SU-DHL-6 (cell line): Measurements from ENCODE around the gene IL17RD.

Experiments used
- H2AFZ ChIP-seq: fragments of 200-600 bp; sonication (generic); 2 replicates; pipeline ENCODE4 v1.6.1; 2014; ENCODE audit warnings: low read depth, mild to moderate bottlenecking, moderate library complexity, mixed read lengths, antibody characterized with exemption, low read length; ENCODE audit not compliant: severe bottlenecking
- H3F3A ChIP-seq: fragments of 200-600 bp; shearing (Covaris generic); 2 replicates; pipeline ENCODE4 v1.6.0; 2016; ENCODE audit warnings: antibody characterized with exemption, mild to moderate bottlenecking; ENCODE audit not compliant: insufficient read depth
- H3K27ac ChIP-seq: fragments of 200-600 bp; sonication (generic); 2 replicates; pipeline ENCODE4 v1.5.1; 2016; ENCODE audit warnings: low read depth, mild to moderate bottlenecking, low read length, moderate library complexity, mixed read lengths
- H3K27me3 ChIP-seq: fragments of 200-600 bp; sonication (generic), shearing (Covaris generic); 2 replicates; pipeline ENCODE4 v1.6.0; 2014; ENCODE audit warnings: mild to moderate bottlenecking, low read length
- H3K36me3 ChIP-seq: fragments of 200-600 bp; sonication (generic); 2 replicates; pipeline ENCODE4 v1.6.1; 2014; ENCODE audit warnings: mild to moderate bottlenecking, low read length, mixed read lengths
- H3K4me2 ChIP-seq: fragments of 300-600, 200-600 bp; shearing (Covaris generic), sonication (generic); 2 replicates; pipeline ENCODE4 v1.6.0; 2014; ENCODE audit warnings: low read length, low read depth, mild to moderate bottlenecking; ENCODE audit not compliant: poor library complexity, severe bottlenecking
- H3K4me3 ChIP-seq: fragments of 200-600 bp; sonication (generic); 2 replicates; pipeline ENCODE4 v1.5.1; 2014; ENCODE audit warnings: antibody characterized with exemption, low read length, mild to moderate bottlenecking, mixed read lengths; ENCODE audit not compliant: insufficient read depth, poor library complexity, severe bottlenecking
- H3K79me2 ChIP-seq: fragments of 200-600 bp; sonication (generic); 2 replicates; pipeline ENCODE4 v1.6.1; 2014; ENCODE audit warnings: mild to moderate bottlenecking, low read length, moderate library complexity; ENCODE audit not compliant: insufficient read depth
- H3K9ac ChIP-seq: fragments of 200-600 bp; sonication (generic); 2 replicates; pipeline ENCODE4 v1.7.0; 2014; ENCODE audit warnings: mild to moderate bottlenecking, low read length
- H3K9me2 ChIP-seq: fragments of 200-600 bp; sonication (generic); replicated peaks from 2 replicates; pipeline ENCODE4 v1.6.1; 2014; ENCODE audit warnings: low read length; ENCODE audit not compliant: insufficient read depth
- H3K9me3 ChIP-seq: fragments of 200-600 bp; sonication (generic); 2 replicates; pipeline ENCODE4 v1.6.1; 2014; ENCODE audit warnings: low read length, mixed read lengths; ENCODE audit not compliant: insufficient read depth
- H4K20me1 ChIP-seq: fragments of 200-600 bp; sonication (generic); 2 replicates; pipeline ENCODE4 v1.6.1; 2014; ENCODE audit warnings: low read depth, mild to moderate bottlenecking, antibody characterized with exemption, low read length, moderate library complexity, mixed read lengths
- EZH2phosphoT487 ChIP-seq: fragments of 200-600 bp; sonication (generic), shearing (Covaris generic); conservative IDR thresholded peaks from 2 replicates; pipeline ENCODE4 v1.6.1; 2018; ENCODE audit warnings: mild to moderate bottlenecking, antibody characterized with exemption, low read length, moderate library complexity, mixed read lengths
- TF ChIP-seq, protein P1 (sequence below): fragments of 200-600 bp; sonication (generic); IDR thresholded peaks from one replicate; pipeline ENCODE4 v1.5.1; 2017; ENCODE audit warnings: antibody characterized with exemption, mild to moderate bottlenecking, low read length, moderate library complexity; ENCODE audit not compliant: insufficient read depth, poor library complexity, severe bottlenecking

IL17RD gene

DNA sequence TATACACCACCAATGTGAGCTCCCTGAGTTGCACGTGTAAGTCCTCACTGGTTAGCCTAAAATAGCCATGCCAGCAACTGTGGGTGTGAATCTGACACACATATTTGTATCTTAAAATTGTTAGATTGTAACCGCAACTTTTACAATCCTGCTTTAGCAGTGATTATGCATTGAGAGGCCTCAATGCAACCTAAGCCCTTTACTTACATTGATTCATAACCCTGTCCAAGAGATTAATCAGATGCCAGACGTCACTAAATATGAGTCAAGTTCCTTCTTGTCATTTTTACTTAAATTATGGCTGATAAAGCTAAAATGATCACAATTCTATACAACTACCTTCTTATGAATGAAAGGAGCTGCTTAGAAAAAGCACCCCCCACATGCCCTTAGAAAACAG lies 46.9 kb downstream of the IL17RD start:
- no peaks in the 10 kb centered on the region for H3K79me2 ChIP-seq
- no peaks in the 10 kb centered on the region for H3K9me2 ChIP-seq
- no peaks in the 10 kb centered on the region for H4K20me1 ChIP-seq
- H3K27me3 ChIP-seq, result no peaks in the 10 kb centered on the region
- H2AFZ ChIP-seq, result no peak overlapping the region
- no peak for TF ChIP-seq EZH2phosphoT487
- TF ChIP-seq, protein P1, sequence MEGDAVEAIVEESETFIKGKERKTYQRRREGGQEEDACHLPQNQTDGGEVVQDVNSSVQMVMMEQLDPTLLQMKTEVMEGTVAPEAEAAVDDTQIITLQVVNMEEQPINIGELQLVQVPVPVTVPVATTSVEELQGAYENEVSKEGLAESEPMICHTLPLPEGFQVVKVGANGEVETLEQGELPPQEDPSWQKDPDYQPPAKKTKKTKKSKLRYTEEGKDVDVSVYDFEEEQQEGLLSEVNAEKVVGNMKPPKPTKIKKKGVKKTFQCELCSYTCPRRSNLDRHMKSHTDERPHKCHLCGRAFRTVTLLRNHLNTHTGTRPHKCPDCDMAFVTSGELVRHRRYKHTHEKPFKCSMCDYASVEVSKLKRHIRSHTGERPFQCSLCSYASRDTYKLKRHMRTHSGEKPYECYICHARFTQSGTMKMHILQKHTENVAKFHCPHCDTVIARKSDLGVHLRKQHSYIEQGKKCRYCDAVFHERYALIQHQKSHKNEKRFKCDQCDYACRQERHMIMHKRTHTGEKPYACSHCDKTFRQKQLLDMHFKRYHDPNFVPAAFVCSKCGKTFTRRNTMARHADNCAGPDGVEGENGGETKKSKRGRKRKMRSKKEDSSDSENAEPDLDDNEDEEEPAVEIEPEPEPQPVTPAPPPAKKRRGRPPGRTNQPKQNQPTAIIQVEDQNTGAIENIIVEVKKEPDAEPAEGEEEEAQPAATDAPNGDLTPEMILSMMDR, result no peak
- H3F3A ChIP-seq, result no peaks in the 10 kb centered on the region
- H3K4me2 ChIP-seq, result no peak overlapping the region
- no peak overlapping the region for H3K9ac ChIP-seq
- H3K27ac ChIP-seq, result no peak overlapping the region
- H3K36me3 ChIP-seq, result no peaks in the 10 kb centered on the region
- H3K9me3 ChIP-seq, result no peaks in the 10 kb centered on the region
- no peak overlapping the region for H3K4me3 ChIP-seq

GRCh38 chr3:57116501-57116900 lies 48.7 kb downstream of the IL17RD start:
- H3K27me3 ChIP-seq, result no peaks in the 10 kb centered on the region
- H3K4me3 ChIP-seq, result no peak overlapping the region
- no peak overlapping the region for H2AFZ ChIP-seq
- no peaks in the 10 kb centered on the region for H3K36me3 ChIP-seq
- H3K9me3 ChIP-seq, result no peaks in the 10 kb centered on the region
- H3K79me2 ChIP-seq, result no peaks in the 10 kb centered on the region
- H4K20me1 ChIP-seq, result no peaks in the 10 kb centered on the region
- H3F3A ChIP-seq, result no peaks in the 10 kb centered on the region
- no peak overlapping the region for H3K9ac ChIP-seq
- no peak overlapping the region for H3K4me2 ChIP-seq
- TF ChIP-seq, protein P1, result no peak
- TF ChIP-seq EZH2phosphoT487, result no peak
- H3K9me2 ChIP-seq, result no peaks in the 10 kb centered on the region
- no peak overlapping the region for H3K27ac ChIP-seq

DNA sequence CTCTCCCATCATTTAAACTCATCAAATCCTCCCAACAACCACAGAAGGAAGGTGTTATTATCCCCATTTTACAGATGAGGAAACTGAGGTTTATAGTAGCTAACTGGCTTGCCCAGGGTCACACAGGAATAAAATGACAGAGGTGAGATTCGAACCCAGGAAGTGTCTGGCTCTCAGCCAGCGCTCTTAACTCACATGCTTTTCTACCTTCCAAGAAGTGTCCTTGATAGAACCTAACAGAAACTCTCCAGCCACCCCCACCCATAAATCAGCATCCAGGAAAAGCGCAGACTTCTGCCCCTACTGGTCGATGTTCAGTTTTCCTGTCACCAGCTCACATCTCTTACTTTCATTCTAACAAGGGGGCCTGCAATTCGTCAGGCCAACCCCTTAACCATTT lies 52.9 kb downstream of the IL17RD start:
- TF ChIP-seq EZH2phosphoT487, result no peak
- TF ChIP-seq, protein P1, result peak; percentile 28
- H3K36me3 ChIP-seq, result no peaks in the 10 kb centered on the region
- no peak overlapping the region for H3K9ac ChIP-seq
- H2AFZ ChIP-seq, result no peak overlapping the region
- H3K4me3 ChIP-seq, result no peak overlapping the region
- no peak overlapping the region for H3K4me2 ChIP-seq
- no peaks in the 10 kb centered on the region for H3K79me2 ChIP-seq
- H3K27ac ChIP-seq, result no peak overlapping the region
- no peaks in the 10 kb centered on the region for H3K27me3 ChIP-seq
- H3F3A ChIP-seq, result no peaks in the 10 kb centered on the region
- H3K9me2 ChIP-seq, result no peaks in the 10 kb centered on the region
- H4K20me1 ChIP-seq, result no peaks in the 10 kb centered on the region
- no peaks in the 10 kb centered on the region for H3K9me3 ChIP-seq
